PC-9 (cell line): ENCODE measurements around the gene ENAH. TPM values are rescaled to one million over a fixed set of nuclear protein-coding genes. Genes with fewer than 3 reads are reported as not detected.

Experiments used
- BruUV-seq: library from RNA; stranded (reverse); fragments of 400-500 nt; replicated peaks from 2 replicates; lab custom pipeline; 2021; lab: Mats Ljungman, UMichigan
- CTCF ChIA-PET: fragments of 300-600 bp; sonication (Branson Sonifier 250); formaldehyde crosslinking; loops from one replicate; lab custom pipeline; 2022; ENCODE audit warnings: antibody characterized with exemption; lab: Charles Lee
- POLR2A ChIA-PET: fragments of 300-600 bp; sonication (Branson Sonifier 250); formaldehyde crosslinking; loops from one replicate; lab custom pipeline; 2022; ENCODE audit warnings: antibody characterized with exemption; ENCODE audit not compliant: unreplicated experiment; lab: Charles Lee
- DNase-seq, 2 experiments: peaks; one replicate each; pipeline versions ENCODE4 v3.0.0 to v3.0.0-alpha.2; 2015 to 2022; ENCODE audit warnings: mixed read lengths in 1 of 2
- H2AFZ ChIP-seq: fragments of 200-600 bp; sonication (generic); 2 replicates; pipeline ENCODE4 v1.8.1; 2017; ENCODE audit warnings: antibody characterized with exemption
- H3F3A ChIP-seq: fragments of 200-600 bp; sonication (generic); 2 replicates; pipeline ENCODE4 v1.8.1; 2017; ENCODE audit warnings: antibody characterized with exemption, mild to moderate bottlenecking, low read depth; ENCODE audit not compliant: insufficient read depth
- H3K27ac ChIP-seq: fragments of 200-600 bp; sonication (generic); 2 replicates; pipeline ENCODE4 v1.6.1; 2016; ENCODE audit warnings: mixed run types
- H3K27me3 ChIP-seq: fragments of 200-600 bp; sonication (generic); 2 replicates; pipeline ENCODE4 v1.6.1; 2016; ENCODE audit warnings: low read depth, mixed run types; ENCODE audit not compliant: insufficient read depth
- H3K36me3 ChIP-seq: fragments of 200-600 bp; sonication (generic); 2 replicates; pipeline ENCODE4 v1.6.1; 2016; ENCODE audit warnings: low read depth, mixed run types
- H3K4me1 ChIP-seq: fragments of 200-600 bp; sonication (generic); replicated peaks from 2 replicates; pipeline ENCODE4 v1.6.1; 2016; ENCODE audit warnings: mixed run types; ENCODE audit not compliant: insufficient read depth
- H3K4me2 ChIP-seq: fragments of 200-600 bp; sonication (generic); 2 replicates; pipeline ENCODE4 v1.6.1; 2017; ENCODE audit warnings: mixed run types
- H3K4me3 ChIP-seq: fragments of 200-600 bp; sonication (generic); 2 replicates; pipeline ENCODE4 v1.6.1; 2016; ENCODE audit warnings: mixed run types
- H3K79me2 ChIP-seq: fragments of 200-600 bp; sonication (generic); 2 replicates; pipeline ENCODE4 v1.6.1; 2017; ENCODE audit warnings: low read depth, mixed run types
- H3K9me2 ChIP-seq: fragments of 200-600 bp; sonication (generic); 2 replicates; pipeline ENCODE4 v1.8.1; 2017; ENCODE audit warnings: mild to moderate bottlenecking; ENCODE audit not compliant: insufficient read depth
- H3K9me3 ChIP-seq: fragments of 200-600 bp; sonication (generic); 2 replicates; pipeline ENCODE4 v1.8.1; 2016; ENCODE audit warnings: low read depth; ENCODE audit not compliant: insufficient read depth
- H4K20me1 ChIP-seq: fragments of 200-600 bp; sonication (generic); 2 replicates; pipeline ENCODE4 v1.8.1; 2017; ENCODE audit not compliant: insufficient read depth
- EZH2 ChIP-seq: fragments of 200-600 bp; sonication (generic); IDR thresholded peaks from 2 replicates; pipeline ENCODE4 v1.8.0; 2017; ENCODE audit warnings: antibody characterized with exemption, low read depth
- intact Hi-C: fragments of 100-400 bp; cut with micrococcal nuclease; formaldehyde crosslinking; loops from one replicate; pipeline ENCODE4 v1.10.0; 2022; ENCODE audit not compliant: unreplicated experiment
- total RNA-seq: library from RNA; stranded (reverse); gene quantifications from 2 replicates; pipeline ENCODE4 v1.2.3, GENCODE V29; 2021
- TF ChIP-seq, protein P1 (sequence below): fragments of 200-600 bp; sonication (generic); conservative IDR thresholded peaks from 2 replicates; pipeline ENCODE4 v1.6.1; 2017; ENCODE audit warnings: mixed run types, antibody characterized with exemption, mild to moderate bottlenecking, moderate library complexity

Gene ENAH
- total RNA-seq, 1 experiment from 2014 or later: 167 TPM

DNA sequence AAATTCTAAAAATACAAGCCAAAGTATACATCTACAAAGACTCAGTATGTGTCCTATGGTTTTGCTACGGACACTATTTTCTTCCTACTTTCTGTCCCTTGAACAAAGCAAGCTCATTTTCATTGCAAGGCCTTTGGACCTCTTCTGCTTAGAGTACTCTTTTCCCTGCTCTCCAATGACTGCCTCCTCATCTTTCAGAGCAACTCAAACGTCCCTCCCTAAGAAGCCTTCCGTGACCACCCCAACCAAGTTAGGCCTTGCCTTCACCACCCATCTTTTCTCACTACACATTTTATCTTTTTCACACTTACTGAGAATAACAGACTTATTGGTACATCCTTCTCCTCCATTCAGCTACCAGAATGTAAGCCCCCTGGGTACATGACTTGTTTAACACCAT is 39.9 kb downstream of the ENAH start:
- Histone ChIP-seq H3K27ac (peak overlapping the region; percentile 43; the same call in 1 of the 2 replicates), H3K4me2 (no peak overlapping the region)
- POLR2A ChIA-PET: interaction anchor here (0.6 kb wide), 1 partner anchor 36 kb away, joined by 12 read pairs; no protein-coding TSS in a partner anchor

DNA sequence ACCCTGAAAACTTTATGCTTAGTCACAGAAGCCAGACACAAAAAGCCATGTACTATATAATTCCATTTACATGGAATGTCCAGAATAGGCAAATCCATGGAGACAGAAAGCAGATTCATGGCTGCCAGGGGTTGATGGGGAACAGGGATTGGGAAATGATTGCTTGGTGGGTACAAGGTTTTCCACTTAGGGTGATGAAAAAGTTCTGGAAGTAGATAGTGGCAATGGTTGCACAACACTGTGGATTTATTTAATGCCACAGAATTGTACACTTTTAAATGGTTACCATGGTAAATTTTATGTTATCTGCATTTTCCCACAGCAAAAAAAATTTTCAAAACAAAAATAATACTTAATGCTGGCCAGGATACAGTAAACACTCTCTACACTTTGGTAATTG is 40.6 kb downstream of the ENAH start:
- H3K4me1 ChIP-seq: peaks cover 15% of the 10 kb centered on the region
- H3K9me2 ChIP-seq: no peaks in the 10 kb centered on the region
- BruUV-seq: no TSS peak
- H3K27ac ChIP-seq: peak overlapping the region; percentile 43
- peaks cover 5% of the 10 kb centered on the region for H3K36me3 ChIP-seq
- peaks cover 86% of the 10 kb centered on the region for H3K79me2 ChIP-seq
- peaks cover 43% of the 10 kb centered on the region for H3F3A ChIP-seq
- peak in 1 of 2 experiments; percentile 10 for DNase-seq
- ChIA-PET POLR2A (interaction anchor here (0.6 to 0.7 kb wide), 2 partner anchors 37 to 450 kb away, joined by 8 to 12 read pairs; partner anchors contain the start of gene H3-3A), CTCF (interaction anchor here (0.7 kb wide), 1 partner anchor 96 kb away, joined by 13 read pairs; no protein-coding TSS in a partner anchor)
- H3K4me2 ChIP-seq: peak overlapping the region; percentile 35
- peaks cover 5% of the 10 kb centered on the region for H4K20me1 ChIP-seq
- no peaks in the 10 kb centered on the region for H3K9me3 ChIP-seq
- H2AFZ ChIP-seq: no peak overlapping the region
- H3K27me3 ChIP-seq: no peaks in the 10 kb centered on the region
- no peak for TF ChIP-seq EZH2
- TF ChIP-seq, protein P1, sequence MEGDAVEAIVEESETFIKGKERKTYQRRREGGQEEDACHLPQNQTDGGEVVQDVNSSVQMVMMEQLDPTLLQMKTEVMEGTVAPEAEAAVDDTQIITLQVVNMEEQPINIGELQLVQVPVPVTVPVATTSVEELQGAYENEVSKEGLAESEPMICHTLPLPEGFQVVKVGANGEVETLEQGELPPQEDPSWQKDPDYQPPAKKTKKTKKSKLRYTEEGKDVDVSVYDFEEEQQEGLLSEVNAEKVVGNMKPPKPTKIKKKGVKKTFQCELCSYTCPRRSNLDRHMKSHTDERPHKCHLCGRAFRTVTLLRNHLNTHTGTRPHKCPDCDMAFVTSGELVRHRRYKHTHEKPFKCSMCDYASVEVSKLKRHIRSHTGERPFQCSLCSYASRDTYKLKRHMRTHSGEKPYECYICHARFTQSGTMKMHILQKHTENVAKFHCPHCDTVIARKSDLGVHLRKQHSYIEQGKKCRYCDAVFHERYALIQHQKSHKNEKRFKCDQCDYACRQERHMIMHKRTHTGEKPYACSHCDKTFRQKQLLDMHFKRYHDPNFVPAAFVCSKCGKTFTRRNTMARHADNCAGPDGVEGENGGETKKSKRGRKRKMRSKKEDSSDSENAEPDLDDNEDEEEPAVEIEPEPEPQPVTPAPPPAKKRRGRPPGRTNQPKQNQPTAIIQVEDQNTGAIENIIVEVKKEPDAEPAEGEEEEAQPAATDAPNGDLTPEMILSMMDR: no peak
- intact Hi-C loops: loop anchor here (5.0 kb wide), 1 partner anchor 40 kb away; the partner anchor contains the start of gene ENAH
- H3K4me3 ChIP-seq: no peak overlapping the region

More for the DNA sequence above, 39.9 kb downstream of the ENAH start:
- Histone ChIP-seq H3K27me3 (no peaks in the 10 kb centered on the region), H3K9me3 (no peaks in the 10 kb centered on the region), H3K4me1 (peaks cover 19% of the 10 kb centered on the region), H3K36me3 (peaks cover 5% of the 10 kb centered on the region), H4K20me1 (peaks cover 8% of the 10 kb centered on the region), H2AFZ (no peak overlapping the region), H3K9me2 (no peaks in the 10 kb centered on the region), H3F3A (peaks cover 48% of the 10 kb centered on the region), H3K79me2 (peaks cover 86% of the 10 kb centered on the region), H3K4me3 (no peak overlapping the region)
- intact Hi-C loops: loop anchor here (5.0 kb wide), 1 partner anchor 39 kb away; the partner anchor contains the start of gene ENAH
- CTCF ChIA-PET: no interaction called here
- no TSS peak for BruUV-seq
- no peak for DNase-seq
- TF ChIP-seq, protein P1: no peak
- no peak for TF ChIP-seq EZH2

DNA sequence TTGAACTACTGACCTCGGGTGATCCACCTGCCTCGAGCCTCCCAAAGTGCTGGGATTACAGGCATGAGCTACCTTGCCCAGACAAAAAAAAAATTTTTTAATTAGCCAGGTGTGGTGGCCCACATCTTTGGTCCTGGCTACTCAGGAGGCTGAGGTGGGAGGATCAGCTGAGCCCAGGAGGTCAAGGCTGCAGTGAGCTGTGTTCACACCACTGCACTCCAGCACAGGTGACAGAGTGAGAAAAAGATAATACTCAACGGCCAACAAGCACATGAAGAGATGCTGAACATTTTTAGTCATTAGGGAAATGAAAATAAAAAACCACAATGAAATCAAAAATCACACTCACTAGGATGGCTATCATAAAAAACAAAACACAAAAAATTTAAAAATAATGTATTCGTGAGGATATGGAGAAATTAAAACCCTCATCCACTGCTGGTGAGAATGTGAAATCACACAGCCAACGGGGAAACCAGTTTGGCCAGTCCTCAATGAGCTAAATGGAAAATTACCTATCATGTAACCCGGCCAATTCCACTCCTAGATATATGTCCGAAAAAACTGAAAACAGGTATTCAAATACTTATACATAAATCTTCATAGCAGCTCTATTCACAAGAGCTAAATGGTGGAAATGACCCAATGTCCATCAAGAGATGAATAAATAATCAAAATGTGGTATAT is 41.2 kb downstream of the ENAH start:
- Histone ChIP-seq H3K36me3 (peaks cover 5% of the 10 kb centered on the region), H2AFZ (no peak overlapping the region), H3K4me2 (peak overlapping the region; percentile 35), H3K79me2 (peaks cover 86% of the 10 kb centered on the region), H3K9me3 (no peaks in the 10 kb centered on the region), H3K4me1 (peaks cover 15% of the 10 kb centered on the region), H3K9me2 (no peaks in the 10 kb centered on the region), H4K20me1 (no peaks in the 10 kb centered on the region; the same call in 1 of the 2 replicates), H3F3A (peaks cover 38% of the 10 kb centered on the region), H3K27ac (peak overlapping the region; percentile 43), H3K27me3 (no peaks in the 10 kb centered on the region), H3K4me3 (no peak overlapping the region)
- ChIA-PET CTCF (interaction anchor here (0.6 kb wide), 2 partner anchors 53 to 58 kb away, joined by 3 to 5 read pairs; no protein-coding TSS in a partner anchor), POLR2A (interaction anchor here (0.6 to 0.7 kb wide), 2 partner anchors 112 to 451 kb away, joined by 7 to 8 read pairs; partner anchors contain the start of gene H3-3A)
- DNase-seq: peak; percentile 48 to 50
- TF ChIP-seq, protein P1: no peak
- TF ChIP-seq EZH2: no peak
- intact Hi-C loops: loop anchor here (5.0 kb wide), 1 partner anchor 41 kb away; the partner anchor contains the start of gene ENAH
- BruUV-seq: no TSS peak
